ENCODE data around the gene ERG28.

The ERG28 gene

GRCh38 chr14:75685910-75686309 lies 25.2 kb upstream of the ERG28 start:
- DNase-seq (ENCODE audit: low read depth in 1 of 2, low spot score in 1 of 2): no peak
- Histone ChIP-seq H3K27ac (replicated peaks) (no peak overlapping the region), H3K4me3 (replicated peaks; ENCODE audit: insufficient read depth, low read length) (no peak overlapping the region), H3K27me3 (ENCODE audit: insufficient read depth, poor library complexity, severe bottlenecking) (no peaks in the 10 kb centered on the region)
- TF ChIP-seq SPI1 (IDR thresholded peaks at IDR 0.05; ENCODE audit: borderline replicate concordance, low read depth) (no peak), POLR2AphosphoS5 (IDR thresholded peaks at IDR 0.05; ENCODE audit: low read depth) (no peak), REST (IDR thresholded peaks at IDR 0.05; ENCODE audit: insufficient replicate concordance, low read depth) (no peak), GABPA (IDR thresholded peaks at IDR 0.05; ENCODE audit: low read depth) (no peak), CTCF (IDR thresholded peaks at IDR 0.05; ENCODE audit: insufficient read depth, low read length) (no peak)

GRCh38 chr14:75675265-75675960 lies 14.7 kb upstream of the ERG28 start:
- Histone ChIP-seq H3K4me3 (replicated peaks; ENCODE audit: insufficient read depth, low read length) (no peak overlapping the region), H3K27me3 (ENCODE audit: insufficient read depth, poor library complexity, severe bottlenecking) (no peaks in the 10 kb centered on the region), H3K27ac (replicated peaks) (no peak overlapping the region)
- TF ChIP-seq POLR2AphosphoS5 (IDR thresholded peaks at IDR 0.05; ENCODE audit: low read depth) (no peak), GABPA (IDR thresholded peaks at IDR 0.05; ENCODE audit: low read depth) (no peak), CTCF (IDR thresholded peaks at IDR 0.05; ENCODE audit: insufficient read depth, low read length) (no peak), REST (IDR thresholded peaks at IDR 0.05; ENCODE audit: insufficient replicate concordance, low read depth) (no peak), SPI1 (IDR thresholded peaks at IDR 0.05; ENCODE audit: borderline replicate concordance, low read depth) (no peak)
- no peak for DNase-seq (ENCODE audit: low read depth in 1 of 2, low spot score in 1 of 2)

DNA sequence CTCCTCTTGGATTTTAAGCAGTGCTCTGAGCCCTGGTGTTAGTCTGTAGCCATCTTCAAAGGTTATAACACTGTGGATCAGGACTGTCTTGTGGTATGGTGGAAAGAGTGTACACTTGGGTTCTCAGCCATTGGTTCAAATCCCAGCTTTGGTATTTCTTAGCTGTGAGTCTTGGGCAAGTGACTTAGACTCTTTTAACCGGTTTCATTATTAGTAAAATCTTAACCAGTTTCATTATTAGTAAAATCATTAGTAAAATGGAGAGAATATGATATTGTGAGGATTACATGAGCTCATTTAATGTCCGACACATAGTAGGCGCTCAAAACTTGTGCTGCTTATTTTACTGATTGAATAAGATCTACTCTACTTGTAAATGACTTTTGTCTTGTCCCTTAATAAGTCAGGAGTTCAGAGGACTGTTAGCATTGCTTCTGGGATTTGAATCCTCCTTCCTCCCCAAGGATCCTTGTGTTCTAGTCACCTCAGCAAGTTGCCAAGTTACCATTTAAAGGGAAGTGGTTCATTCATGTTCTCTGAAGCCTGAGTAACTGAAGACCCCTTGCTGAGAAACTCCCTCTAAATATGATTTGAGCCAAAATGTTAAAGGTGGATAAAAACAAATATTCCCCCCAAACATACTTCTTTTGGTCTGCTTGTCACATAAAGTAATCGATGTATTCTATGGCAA lies 12.8 kb upstream of the ERG28 start:
- no peaks in the 10 kb centered on the region for H3K27me3 ChIP-seq (ENCODE audit: insufficient read depth, poor library complexity, severe bottlenecking)
- no peak overlapping the region for H3K4me3 ChIP-seq (replicated peaks; ENCODE audit: insufficient read depth, low read length)
- H3K27ac ChIP-seq (replicated peaks): no peak overlapping the region
- no peak for DNase-seq (ENCODE audit: low read depth in 1 of 2, low spot score in 1 of 2)
- TF ChIP-seq CTCF (IDR thresholded peaks at IDR 0.05; ENCODE audit: insufficient read depth, low read length) (no peak), REST (IDR thresholded peaks at IDR 0.05; ENCODE audit: insufficient replicate concordance, low read depth) (no peak), GABPA (IDR thresholded peaks at IDR 0.05; ENCODE audit: low read depth) (no peak), SPI1 (IDR thresholded peaks at IDR 0.05; ENCODE audit: borderline replicate concordance, low read depth) (no peak), POLR2AphosphoS5 (IDR thresholded peaks at IDR 0.05; ENCODE audit: low read depth) (no peak)

All from HL-60 (cell line).